ENCODE measurements around the gene RAPGEFL1. TPM values are rescaled to one million over a fixed set of nuclear protein-coding genes. Genes with fewer than 3 reads are reported as not detected.
"Not testable (repeated sequence)": the region's sequence is repeated elsewhere in the genome, so short reads cannot be mapped to it uniquely, and the experiment has no call there.

RAPGEFL1 gene
- total RNA-seq, 4 donors from 2014 or later, result 1.8 to 5.8 (median 5.2) TPM

DNA sequence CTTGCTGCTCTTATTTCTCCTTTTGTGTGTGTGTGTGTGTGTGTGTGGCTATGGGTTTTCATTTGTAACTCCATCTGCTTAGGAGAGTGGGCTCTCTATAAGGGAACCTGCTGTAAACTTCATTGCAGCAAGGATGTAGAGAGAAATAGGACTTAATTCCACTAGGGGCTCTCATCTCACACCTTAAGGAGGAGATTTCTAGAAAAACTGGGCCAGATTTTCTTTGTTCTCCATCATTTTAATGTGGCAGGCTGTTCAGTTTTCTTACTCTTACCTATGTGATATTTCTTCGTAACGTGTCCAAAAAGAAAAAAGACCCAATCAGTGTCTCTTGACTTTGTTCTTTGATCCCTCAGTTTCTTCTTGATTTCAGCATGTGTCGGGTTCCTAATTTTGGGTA is 41.5 kb upstream of the RAPGEFL1 start:
- no peak for TF ChIP-seq POLR2A (IDR thresholded peaks at IDR 0.05)
- TF ChIP-seq, protein P1, sequence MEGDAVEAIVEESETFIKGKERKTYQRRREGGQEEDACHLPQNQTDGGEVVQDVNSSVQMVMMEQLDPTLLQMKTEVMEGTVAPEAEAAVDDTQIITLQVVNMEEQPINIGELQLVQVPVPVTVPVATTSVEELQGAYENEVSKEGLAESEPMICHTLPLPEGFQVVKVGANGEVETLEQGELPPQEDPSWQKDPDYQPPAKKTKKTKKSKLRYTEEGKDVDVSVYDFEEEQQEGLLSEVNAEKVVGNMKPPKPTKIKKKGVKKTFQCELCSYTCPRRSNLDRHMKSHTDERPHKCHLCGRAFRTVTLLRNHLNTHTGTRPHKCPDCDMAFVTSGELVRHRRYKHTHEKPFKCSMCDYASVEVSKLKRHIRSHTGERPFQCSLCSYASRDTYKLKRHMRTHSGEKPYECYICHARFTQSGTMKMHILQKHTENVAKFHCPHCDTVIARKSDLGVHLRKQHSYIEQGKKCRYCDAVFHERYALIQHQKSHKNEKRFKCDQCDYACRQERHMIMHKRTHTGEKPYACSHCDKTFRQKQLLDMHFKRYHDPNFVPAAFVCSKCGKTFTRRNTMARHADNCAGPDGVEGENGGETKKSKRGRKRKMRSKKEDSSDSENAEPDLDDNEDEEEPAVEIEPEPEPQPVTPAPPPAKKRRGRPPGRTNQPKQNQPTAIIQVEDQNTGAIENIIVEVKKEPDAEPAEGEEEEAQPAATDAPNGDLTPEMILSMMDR (IDR thresholded peaks at IDR 0.05 in 4 of 5, conservative IDR thresholded peaks at IDR 0.05 in 1 of 5), result no peak
- Histone ChIP-seq H3K4me1 (peaks cover 11 to 15% of the 10 kb centered on the region in 2 donors), H3K27me3 (no peaks in the 10 kb centered on the region), H3K4me3 (no peak overlapping the region), H3K9me3 (no peaks in the 10 kb centered on the region), H3K27ac (peak overlapping the region in 2 of 4 donors; percentile 16 to 41), H3K36me3 (peaks cover 6 to 63% of the 10 kb centered on the region in 2 donors)
- DNase-seq (no peak), ATAC-seq (no peak)
- intact Hi-C loops (cut with DNase I; ENCODE audit: low total_unique reads) (no loop called here), in situ Hi-C loops (cut with MboI; ENCODE audit: low sequenced_read_pairs in 4 of 4) (no loop called here)

DNA sequence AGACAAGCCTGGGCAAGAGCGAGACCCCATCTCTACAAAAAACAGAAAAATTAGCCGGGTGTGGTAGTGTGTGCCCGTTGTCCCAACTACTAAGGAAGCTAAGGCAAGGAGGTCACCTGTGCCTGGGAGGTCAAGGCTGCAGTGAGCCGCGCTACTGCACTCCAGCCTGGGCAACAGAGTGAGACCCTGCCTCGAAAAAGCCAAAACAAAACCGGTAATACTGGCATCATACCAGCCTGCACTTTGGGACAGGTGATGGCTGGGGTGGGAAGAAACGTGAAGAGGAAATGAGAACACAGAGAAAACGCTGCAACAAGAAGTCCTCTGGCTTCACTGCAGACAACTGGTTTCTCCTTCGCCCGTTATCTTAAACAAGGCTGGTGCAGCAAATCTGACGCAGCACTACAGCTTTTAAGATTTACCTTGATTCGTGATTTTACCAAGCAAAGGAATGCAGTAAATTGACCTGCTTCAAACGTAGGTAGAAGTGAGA is 37.7 kb upstream of the RAPGEFL1 start:
- no peaks in the 10 kb centered on the region for H3K27me3 ChIP-seq
- peak overlapping the region; percentile 72 to 87 (median 77) for H3K4me3 ChIP-seq
- peak overlapping the region; percentile 91 to 100 (median 96) for H3K27ac ChIP-seq
- intact Hi-C loops (cut with DNase I; ENCODE audit: low total_unique reads) (loop anchor here (1.0 kb wide), 2 partner anchors 15 to 26 kb away; no protein-coding TSS in a partner anchor), in situ Hi-C loops (cut with MboI; ENCODE audit: low sequenced_read_pairs in 4 of 4) (no loop called here)
- H3K4me1 ChIP-seq, result peaks cover 34% of the 10 kb centered on the region in 2 donors
- peak; percentile 17 to 34 for ATAC-seq
- DNase-seq, result peak in 1 of 2 donors; percentile 35
- peaks cover 2 to 42% of the 10 kb centered on the region in 2 donors for H3K36me3 ChIP-seq
- H3K9me3 ChIP-seq, result no peaks in the 10 kb centered on the region
- TF ChIP-seq, protein P1 (IDR thresholded peaks at IDR 0.05 in 4 of 5, conservative IDR thresholded peaks at IDR 0.05 in 1 of 5), result peak in 1 of 5 experiments; percentile 18
- TF ChIP-seq POLR2A (IDR thresholded peaks at IDR 0.05), result no peak

DNA sequence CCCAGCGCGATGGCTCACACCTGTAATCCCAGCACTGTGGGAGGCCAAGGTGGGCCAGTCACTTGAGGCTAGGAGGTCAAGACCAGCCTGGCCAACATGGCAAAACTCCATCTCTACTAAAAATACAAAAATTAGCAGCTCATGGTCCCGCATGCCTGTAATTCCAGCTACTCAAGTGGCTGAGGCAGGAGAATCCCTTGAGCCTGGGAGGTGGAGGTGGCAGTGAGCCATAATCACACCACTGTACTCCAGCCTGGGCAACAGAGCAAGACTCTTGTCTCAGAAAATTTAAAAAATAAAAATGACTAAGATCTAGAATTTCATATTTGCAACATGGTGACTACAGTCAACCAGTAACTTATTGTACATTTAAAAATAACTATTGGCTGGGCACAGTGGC is 34.1 kb upstream of the RAPGEFL1 start:
- DNase-seq; ATAC-seq; H3K27me3 ChIP-seq; intact Hi-C loops (cut with DNase I; ENCODE audit: low total_unique reads); in situ Hi-C loops (cut with MboI; ENCODE audit: low sequenced_read_pairs in 4 of 4); H3K4me3 ChIP-seq; H3K9me3 ChIP-seq: not testable (repeated sequence)
- Histone ChIP-seq H3K27ac (peak overlapping the region in 3 of 4 donors; percentile 45 to 100 (median 91)), H3K4me1 (peaks cover 36 to 50% of the 10 kb centered on the region in 2 donors), H3K36me3 (peaks cover 0 to 42% of the 10 kb centered on the region in 2 donors)

DNA sequence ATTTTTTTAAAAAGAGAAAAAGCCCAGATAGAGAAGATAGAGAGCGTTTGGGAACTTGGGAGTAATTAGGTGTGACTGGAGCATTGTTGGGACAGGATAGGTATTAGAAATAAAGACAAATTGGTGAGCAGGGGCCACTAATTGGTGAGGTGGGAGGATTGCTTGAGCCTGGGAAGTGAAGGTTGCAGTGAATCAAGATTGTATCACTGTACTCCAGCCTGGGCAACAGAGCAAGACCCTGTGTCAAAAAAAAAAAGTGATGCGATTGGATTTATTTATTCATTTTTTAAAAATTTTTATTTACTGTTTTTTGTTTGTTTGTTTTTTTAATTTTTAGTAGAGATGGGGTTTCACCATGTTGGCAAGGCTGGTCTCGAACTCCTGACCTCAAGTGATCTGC is 31.8 kb upstream of the RAPGEFL1 start:
- no peak for DNase-seq
- no peak for ATAC-seq
- in situ Hi-C loops (cut with MboI; ENCODE audit: low sequenced_read_pairs in 4 of 4), result no loop called here
- Histone ChIP-seq H3K36me3 (peaks cover 0 to 51% of the 10 kb centered on the region in 2 donors), H3K4me1 (peaks cover 23 to 40% of the 10 kb centered on the region in 2 donors), H3K9me3 (no peaks in the 10 kb centered on the region), H3K4me3 (no peak overlapping the region), H3K27me3 (no peaks in the 10 kb centered on the region), H3K27ac (no peak overlapping the region)
- intact Hi-C loops (cut with DNase I; ENCODE audit: low total_unique reads), result no loop called here
- TF ChIP-seq, protein P1 (IDR thresholded peaks at IDR 0.05 in 4 of 5, conservative IDR thresholded peaks at IDR 0.05 in 1 of 5), result no peak
- no peak for TF ChIP-seq POLR2A (IDR thresholded peaks at IDR 0.05)

DNA sequence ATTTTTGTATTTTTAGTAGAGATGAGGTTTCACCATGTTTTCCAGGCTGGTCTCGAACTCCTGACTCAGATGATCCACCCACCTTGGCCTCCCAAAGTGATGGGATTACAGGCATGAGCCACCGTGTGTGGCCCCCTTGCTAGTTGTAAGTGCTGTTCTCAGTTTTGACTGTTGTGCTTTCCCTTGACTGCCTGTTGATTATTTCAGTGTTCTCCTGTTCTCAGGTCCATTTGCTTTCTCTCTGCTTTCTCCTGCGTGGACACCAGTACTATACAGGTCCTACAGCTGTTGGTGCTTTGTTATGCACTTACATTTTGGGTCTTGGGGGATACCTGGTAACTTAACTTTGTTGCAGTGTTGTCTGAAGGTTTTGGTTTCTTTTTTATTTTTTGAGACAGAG is 28.7 kb upstream of the RAPGEFL1 start:
- in situ Hi-C loops (cut with MboI; ENCODE audit: low sequenced_read_pairs in 4 of 4) (no loop called here), intact Hi-C loops (cut with DNase I; ENCODE audit: low total_unique reads) (no loop called here)
- no peaks in the 10 kb centered on the region for H3K9me3 ChIP-seq
- H3K27me3 ChIP-seq, result no peaks in the 10 kb centered on the region
- DNase-seq (no peak), ATAC-seq (no peak)
- no peak overlapping the region for H3K4me3 ChIP-seq
- no peak for TF ChIP-seq POLR2A (IDR thresholded peaks at IDR 0.05)
- TF ChIP-seq, protein P1 (IDR thresholded peaks at IDR 0.05 in 4 of 5, conservative IDR thresholded peaks at IDR 0.05 in 1 of 5), result no peak
- peaks cover 0 to 34% of the 10 kb centered on the region in 2 donors for H3K36me3 ChIP-seq
- peak overlapping the region; percentile 1 to 36 (median 18) for H3K27ac ChIP-seq
- peaks cover 13 to 25% of the 10 kb centered on the region in 2 donors for H3K4me1 ChIP-seq

Measured in gastrocnemius medialis (tissue), 4 donors.